Right atrium auricular region (tissue), 2 donors: ENCODE measurements around the gene CHTF18. TPM values are rescaled to one million over a fixed set of nuclear protein-coding genes. Genes with fewer than 3 reads are reported as not detected.

Source experiments
- DNase-seq: peaks from one replicate; pipeline ENCODE4 v3.0.0-alpha.2; 2019; ENCODE audit warnings: low spot score
- H3K27ac ChIP-seq, 2 donors: fragments of 200-600 bp; sonication (generic); 1 replicate in 1 of 2; 2 replicates in 1 of 2; pipeline ENCODE4 v1.5.1; 2016 to 2019
- H3K27me3 ChIP-seq, 2 donors: fragments of 200-600 bp; sonication (generic); one replicate each; pipeline versions ENCODE4 v1.5.1 to v1.6.0; 2017 to 2019
- H3K36me3 ChIP-seq: fragments of 200-600 bp; sonication (generic); one replicate; pipeline ENCODE4 v1.5.1; 2016
- H3K4me1 ChIP-seq, 2 donors: fragments of 200-600 bp; sonication (generic); one replicate each; pipeline versions ENCODE4 v1.5.1 to v1.6.0; 2017 to 2019
- H3K4me3 ChIP-seq, 2 donors: fragments of 200-600 bp; sonication (generic); 1 replicate in 1 of 2; 2 replicates in 1 of 2; pipeline ENCODE4 v1.5.1; 2017 to 2019; ENCODE audit warnings: mild to moderate bottlenecking in 1 of 2, moderate library complexity in 1 of 2
- H3K9me3 ChIP-seq, 2 donors: fragments of 200-600 bp; sonication (generic); one replicate each; pipeline ENCODE4 v1.5.1; 2019
- CTCF ChIP-seq, 2 donors: fragments of 200-600 bp; sonication (generic); IDR thresholded peaks; one replicate each; pipeline ENCODE4 v1.5.1; 2019; ENCODE audit warnings: antibody characterized with exemption in 2 of 2
- total RNA-seq, 2 donors: library from RNA; depleted of rRNA; stranded (reverse); fragments of >200 nt; gene quantifications; one replicate each; pipeline ENCODE4 v1.1.0, GENCODE V29; 2016

The CHTF18 gene
- total RNA-seq, 2 donors from 2014 or later = 1.8 to 2.3 TPM

GRCh38 chr16:743794-744500 lies 44.5 kb upstream of the CHTF18 start:
- no peaks in the 10 kb centered on the region for H3K9me3 ChIP-seq
- no peak for TF ChIP-seq CTCF (IDR thresholded peaks at IDR 0.05)
- no peak overlapping the region for H3K27ac ChIP-seq
- no peak for DNase-seq
- H3K36me3 ChIP-seq = no peaks in the 10 kb centered on the region
- H3K4me1 ChIP-seq = peaks cover 0 to 13% of the 10 kb centered on the region in 2 donors
- H3K4me3 ChIP-seq = no peak overlapping the region
- no peaks in the 10 kb centered on the region for H3K27me3 ChIP-seq

GRCh38 chr16:745739-746138 lies 42.7 kb upstream of the CHTF18 start:
- no peaks in the 10 kb centered on the region for H3K36me3 ChIP-seq
- no peak for DNase-seq
- TF ChIP-seq CTCF (IDR thresholded peaks at IDR 0.05) = no peak
- H3K9me3 ChIP-seq = no peaks in the 10 kb centered on the region
- H3K4me1 ChIP-seq = peaks cover 0 to 5% of the 10 kb centered on the region in 2 donors
- H3K27me3 ChIP-seq = no peaks in the 10 kb centered on the region
- H3K4me3 ChIP-seq = no peak overlapping the region
- no peak overlapping the region for H3K27ac ChIP-seq

GRCh38 chr16:746637-747036 lies 41.8 kb upstream of the CHTF18 start:
- Histone ChIP-seq H3K9me3 (no peaks in the 10 kb centered on the region), H3K36me3 (no peaks in the 10 kb centered on the region), H3K27me3 (no peaks in the 10 kb centered on the region), H3K27ac (no peak overlapping the region), H3K4me3 (no peak overlapping the region), H3K4me1 (no peaks in the 10 kb centered on the region)
- TF ChIP-seq CTCF (IDR thresholded peaks at IDR 0.05) = no peak
- no peak for DNase-seq

- Histone ChIP-seq H3K27ac (no peak overlapping the region), H3K4me1 (no peaks in the 10 kb centered on the region), H3K27me3 (no peaks in the 10 kb centered on the region), H3K9me3 (no peaks in the 10 kb centered on the region), H3K4me3 (no peak overlapping the region), H3K36me3 (no peaks in the 10 kb centered on the region)
- no peak for TF ChIP-seq CTCF (IDR thresholded peaks at IDR 0.05)
- DNase-seq = no peak
Observed at GRCh38 chr16:747978-748746, 40.3 kb upstream of the CHTF18 start.

- no peak for TF ChIP-seq CTCF (IDR thresholded peaks at IDR 0.05)
- Histone ChIP-seq H3K4me1 (no peaks in the 10 kb centered on the region), H3K4me3 (no peak overlapping the region), H3K9me3 (no peaks in the 10 kb centered on the region), H3K36me3 (no peaks in the 10 kb centered on the region), H3K27ac (no peak overlapping the region), H3K27me3 (no peaks in the 10 kb centered on the region)
- no peak for DNase-seq
Observed at GRCh38 chr16:749010-749409, 39.4 kb upstream of the CHTF18 start.
